ENCODE data around the gene FOXO3. TPM values are rescaled to one million over a fixed set of nuclear protein-coding genes. Genes with fewer than 3 reads are reported as not detected.

Gene FOXO3
- total RNA-seq, 1 experiment from 2014 or later, result 14.4 TPM

DNA sequence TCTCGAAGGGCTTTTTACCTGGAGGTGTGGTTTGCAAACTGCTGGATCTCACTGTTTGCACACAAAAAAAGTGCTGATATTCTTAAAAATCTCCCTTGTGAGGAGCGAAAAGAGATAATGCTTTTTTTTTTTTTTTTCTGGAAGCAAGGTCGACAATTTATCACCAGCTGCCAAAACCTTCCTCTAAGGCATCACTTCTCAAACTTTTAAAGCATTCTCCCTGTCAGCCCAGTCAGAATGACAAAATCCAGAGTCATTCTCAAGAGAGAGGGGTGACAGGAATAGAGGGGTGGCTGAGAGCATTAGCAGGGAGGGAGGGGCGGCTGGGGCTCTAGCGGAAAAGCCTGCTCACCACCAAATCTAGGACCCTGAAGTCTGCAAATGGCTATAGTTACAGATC, 150.4 kb downstream of the FOXO3 start:
- no peak for DNase-seq (ENCODE audit: low read depth)

DNA sequence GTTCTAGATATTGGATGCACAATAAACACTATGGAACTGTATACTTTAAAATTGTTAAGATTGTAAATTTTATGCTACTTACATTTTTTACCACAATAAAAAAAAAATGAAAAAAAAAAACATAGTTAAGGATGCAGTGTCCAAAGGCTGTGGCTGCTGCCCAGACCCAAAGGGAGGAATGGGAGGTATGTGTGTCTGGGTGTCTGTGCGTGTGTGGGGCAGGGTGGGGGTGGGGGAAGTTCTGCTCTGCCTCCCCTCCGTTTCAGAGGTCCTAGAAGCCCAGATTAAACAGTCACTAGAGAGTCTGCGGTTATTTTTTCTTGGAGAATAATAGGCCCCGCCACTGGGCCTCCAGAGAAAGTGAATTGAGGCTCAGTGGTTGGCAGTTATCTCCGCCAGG, 151.1 kb downstream of the FOXO3 start:
- DNase-seq (ENCODE audit: low read depth), result no peak

DNA sequence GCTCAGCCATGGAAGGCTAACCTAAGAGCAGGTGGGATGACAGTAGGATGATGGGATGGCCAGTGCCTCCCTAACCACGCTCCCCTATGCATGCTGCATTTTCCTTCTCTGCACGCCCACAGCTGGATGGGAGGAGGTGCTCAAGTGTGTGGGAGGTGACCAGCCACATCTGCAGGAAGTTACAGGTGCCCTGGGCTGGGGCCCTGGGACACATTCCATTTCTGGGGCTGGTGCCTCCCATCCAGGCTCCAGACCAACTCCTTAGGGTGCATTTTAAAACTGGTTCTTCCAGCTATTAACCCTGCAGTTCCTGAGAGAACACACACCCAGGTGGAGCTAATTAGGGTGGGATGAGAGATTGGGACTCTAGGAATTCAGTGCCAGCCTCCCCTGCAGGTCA, 152.2 kb downstream of the FOXO3 start:
- no peak for DNase-seq (ENCODE audit: low read depth)

DNA sequence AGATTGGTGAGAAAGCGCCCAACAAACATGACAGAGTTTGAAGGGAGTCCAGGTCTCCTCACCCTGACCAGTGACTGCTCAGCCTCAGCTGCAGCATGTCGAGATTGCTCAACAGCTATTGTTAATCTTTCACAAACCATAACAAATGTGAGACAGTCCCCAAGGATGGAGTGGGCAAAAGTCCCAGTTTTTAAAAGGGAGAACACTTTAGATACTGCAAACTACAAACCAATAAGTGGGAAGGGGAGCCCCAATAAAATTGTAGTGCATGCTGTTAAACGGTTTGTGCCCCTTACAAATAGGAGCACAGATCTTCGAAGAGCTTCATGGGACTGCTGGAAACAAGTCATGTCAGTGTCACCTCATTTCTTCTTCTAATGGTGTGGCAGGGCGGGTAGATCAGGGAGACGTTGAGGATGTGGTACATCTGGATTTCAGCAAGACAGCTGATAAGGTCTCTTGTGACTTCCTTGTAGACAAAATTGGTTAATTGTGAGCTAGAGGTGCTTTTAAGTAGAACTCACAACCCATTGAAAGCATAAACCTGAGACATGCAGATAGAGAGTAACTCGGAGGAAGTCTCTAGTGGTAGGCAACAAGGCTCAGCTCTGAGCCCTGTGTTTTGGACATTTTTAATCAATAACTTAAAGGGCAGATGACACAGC, 153.5 kb downstream of the FOXO3 start:
- DNase-seq (ENCODE audit: low read depth), result no peak

DNA sequence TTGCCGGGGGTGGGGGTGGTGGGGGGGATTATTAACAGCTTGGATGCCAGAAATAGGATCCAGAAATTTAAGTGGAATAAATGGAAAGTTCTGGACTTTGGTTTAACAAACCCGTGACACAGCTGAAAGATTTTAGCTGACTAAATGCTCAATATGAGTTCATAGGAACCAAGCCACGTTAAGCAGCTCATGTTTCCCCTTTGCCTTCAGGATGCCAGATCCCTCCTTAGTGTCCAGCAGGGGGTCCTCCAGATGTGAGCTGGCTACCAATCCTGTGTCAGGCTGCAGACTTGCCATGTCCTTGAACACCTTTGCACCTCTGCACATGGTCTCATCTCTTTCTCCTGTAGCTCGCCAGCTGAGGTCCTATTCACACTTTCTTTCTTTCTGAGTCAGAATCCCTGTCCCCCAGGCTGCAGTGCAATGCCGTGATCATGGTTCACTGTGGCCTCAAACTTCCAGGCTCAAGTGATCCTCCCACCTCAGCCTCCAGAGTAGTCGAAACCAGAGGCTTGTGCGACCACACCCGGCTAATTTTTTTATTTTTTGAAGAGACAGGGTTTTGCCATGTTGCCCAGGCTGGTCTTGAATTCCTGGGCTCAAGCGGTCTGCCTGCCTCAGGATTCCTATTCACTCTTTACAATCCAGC, 154.2 kb downstream of the FOXO3 start:
- DNase-seq (ENCODE audit: low read depth), result no peak

DNA sequence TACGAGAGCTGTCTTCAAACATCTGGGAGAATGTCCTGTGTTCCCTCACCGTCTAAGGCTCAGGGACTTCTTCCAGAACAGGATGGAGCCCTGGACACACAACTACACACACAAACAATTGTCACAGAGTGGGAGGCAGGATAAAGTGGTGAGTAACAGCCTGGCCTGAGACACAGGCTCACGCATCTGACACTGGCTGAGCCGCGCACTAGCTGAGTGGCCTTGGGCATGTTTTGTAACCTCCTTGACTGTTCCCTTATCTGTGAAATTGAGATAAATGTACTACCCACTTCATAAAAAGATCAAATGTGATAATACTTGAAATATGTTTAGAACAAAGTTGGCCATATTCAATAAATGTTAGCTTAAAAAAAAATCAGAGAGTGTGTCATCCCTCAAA, 155.1 kb downstream of the FOXO3 start:
- no peak for DNase-seq (ENCODE audit: low read depth)

DNA sequence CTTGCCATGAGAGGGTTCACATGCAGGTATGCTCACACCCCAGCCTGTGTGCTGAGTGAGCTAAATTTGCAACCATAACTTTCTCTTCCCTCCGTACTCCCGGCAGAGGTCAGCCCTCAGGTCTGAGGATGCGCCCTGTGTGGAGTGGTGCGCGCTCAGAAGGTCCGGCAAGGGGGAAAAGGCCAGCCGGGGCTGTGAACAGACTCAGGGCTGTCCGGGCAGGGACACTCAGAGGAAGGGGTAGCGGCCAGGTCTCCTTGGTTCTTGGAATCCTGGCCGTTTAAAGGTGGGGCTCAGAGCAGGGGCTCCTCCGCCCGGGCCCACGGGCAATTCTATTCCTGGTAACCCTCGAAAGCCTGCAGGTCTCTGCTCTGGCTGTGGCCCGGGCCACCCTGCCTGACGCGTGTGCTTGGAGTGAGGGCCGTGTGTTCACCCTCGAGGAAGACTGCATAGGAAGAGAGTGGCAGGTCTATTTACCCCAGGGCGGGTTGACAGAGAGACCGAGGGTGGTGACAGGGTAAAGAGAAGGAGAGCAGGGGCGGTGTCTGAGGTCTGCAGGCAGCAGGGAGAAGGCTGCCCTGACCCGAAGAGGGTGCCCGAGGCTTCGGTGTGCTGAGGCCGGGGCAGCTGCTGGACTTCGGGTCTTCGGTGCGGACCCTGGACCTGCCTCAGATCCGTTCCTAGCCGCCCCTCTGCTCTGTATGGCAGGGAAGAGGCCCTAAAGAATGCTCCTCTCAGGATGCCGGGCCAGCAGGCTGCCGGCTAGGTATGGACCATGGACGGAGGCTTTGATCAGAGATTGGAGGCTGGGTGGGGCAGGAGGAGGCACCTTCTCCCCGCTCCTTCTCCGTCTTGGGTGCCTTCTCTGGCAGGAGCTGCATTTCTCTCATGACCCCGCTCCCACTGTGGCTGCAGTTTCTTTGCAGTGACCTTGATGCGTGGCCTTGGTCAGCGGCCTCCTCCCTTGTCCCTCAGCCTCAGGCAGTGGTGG, 156.4 kb downstream of the FOXO3 start:
- DNase-seq (ENCODE audit: low read depth), result no peak

DNA sequence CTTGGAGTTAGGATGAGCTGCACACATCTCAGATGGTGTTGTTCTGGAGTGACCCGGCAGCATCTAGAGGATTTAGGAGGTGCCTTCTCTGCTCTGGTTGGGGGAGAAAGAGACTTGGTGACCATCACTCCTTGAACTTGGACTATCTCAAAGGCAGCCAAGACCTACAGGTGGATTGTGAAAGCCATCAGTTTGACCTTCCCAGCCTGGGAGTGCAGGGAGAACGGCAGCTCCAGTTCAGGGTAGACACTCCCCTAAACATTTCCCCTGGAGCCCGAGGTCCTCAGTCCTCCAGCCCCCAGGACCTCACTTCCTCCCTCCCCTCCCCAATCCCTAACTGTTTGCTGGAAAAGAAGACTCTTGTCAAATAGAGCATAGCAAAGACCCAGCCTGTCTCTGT, 158.8 kb downstream of the FOXO3 start:
- no peak for DNase-seq (ENCODE audit: low read depth)

DNA sequence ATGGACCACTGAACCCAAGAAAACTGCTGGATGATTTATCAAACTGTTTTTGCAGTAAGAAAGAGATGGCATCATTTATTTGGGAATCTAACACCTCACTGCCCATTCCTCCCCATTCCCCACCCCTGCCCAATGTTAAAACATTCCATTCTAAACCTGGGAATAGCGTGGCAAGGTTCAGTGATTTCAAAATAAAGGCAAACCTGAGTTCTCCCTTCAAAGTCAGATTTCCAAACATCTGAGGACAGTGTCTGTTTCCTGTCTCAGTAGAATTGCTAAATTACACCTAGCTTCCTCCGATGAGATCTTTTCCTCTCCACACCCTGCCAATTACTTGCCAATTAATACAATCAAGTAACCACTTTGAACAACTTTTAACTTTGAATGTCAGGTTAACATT, 160.1 kb downstream of the FOXO3 start:
- no peak for DNase-seq (ENCODE audit: low read depth)

DNA sequence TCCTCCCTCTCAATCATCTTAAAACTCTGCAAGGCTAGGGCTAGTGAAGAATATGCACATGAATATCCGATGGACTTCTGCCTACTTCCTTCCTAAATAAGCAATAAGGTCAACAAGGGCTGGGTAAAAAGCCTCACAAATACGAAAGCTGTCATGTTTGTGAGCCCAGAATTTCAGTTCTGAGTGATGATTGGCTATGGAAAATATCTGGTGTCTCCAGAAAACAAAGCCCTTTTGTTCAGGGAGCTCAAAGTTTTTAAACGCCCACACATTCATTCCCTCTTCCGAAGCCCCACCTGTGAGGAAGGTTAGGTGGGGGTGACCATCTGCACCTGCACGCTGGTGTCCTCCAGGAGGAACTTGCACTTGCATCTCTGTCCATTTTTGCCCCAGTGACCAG, 160.6 kb downstream of the FOXO3 start:
- no peak for DNase-seq (ENCODE audit: low read depth)

DNA sequence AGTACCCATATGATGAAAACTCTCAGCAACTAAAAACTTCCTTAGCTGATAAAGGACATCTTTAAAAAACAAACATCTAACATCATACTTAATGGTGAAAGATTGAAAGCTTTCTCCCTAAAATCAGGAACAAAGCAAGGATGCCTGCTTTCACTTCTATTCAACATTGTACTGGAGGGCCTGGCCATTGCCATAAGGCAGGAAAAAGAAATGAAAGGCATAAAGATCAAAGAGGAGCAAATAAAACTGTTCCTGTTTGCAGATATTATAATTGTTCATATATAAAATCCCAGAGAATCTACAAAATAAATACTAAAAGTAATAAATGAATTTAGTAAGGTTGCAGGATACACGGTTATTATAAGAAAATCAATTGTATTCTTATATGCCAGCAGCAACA, 162.9 kb downstream of the FOXO3 start:
- no peak for DNase-seq (ENCODE audit: low read depth)

DNA sequence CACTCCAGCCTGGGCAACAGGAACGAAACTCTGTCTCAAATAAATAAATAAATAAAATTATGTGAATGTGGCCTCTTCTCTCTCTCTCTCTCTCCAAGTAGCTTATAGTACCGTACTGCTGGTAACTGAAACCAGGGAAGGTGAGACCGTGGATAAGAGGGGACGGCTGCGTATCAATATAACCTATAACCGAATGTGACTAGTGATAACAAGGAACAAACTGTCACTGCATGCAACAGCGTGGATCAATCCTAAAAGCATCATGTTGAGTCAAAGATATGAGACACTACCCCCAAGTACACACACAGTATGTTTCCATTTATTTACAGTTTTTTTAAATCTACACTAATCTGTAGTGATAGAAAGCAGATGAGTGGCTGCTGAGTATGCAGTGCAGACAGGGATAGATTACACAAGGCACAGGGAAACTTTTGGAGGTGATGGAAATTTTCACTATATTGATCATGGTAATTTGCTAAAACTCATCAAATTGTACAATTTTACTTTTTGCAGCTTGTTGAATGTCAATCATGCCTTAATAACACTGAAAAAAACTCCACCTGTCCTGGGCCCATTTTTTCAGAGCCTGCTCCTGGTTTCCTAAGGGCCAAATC, 166.1 kb downstream of the FOXO3 start:
- DNase-seq (ENCODE audit: low read depth), result no peak

DNA sequence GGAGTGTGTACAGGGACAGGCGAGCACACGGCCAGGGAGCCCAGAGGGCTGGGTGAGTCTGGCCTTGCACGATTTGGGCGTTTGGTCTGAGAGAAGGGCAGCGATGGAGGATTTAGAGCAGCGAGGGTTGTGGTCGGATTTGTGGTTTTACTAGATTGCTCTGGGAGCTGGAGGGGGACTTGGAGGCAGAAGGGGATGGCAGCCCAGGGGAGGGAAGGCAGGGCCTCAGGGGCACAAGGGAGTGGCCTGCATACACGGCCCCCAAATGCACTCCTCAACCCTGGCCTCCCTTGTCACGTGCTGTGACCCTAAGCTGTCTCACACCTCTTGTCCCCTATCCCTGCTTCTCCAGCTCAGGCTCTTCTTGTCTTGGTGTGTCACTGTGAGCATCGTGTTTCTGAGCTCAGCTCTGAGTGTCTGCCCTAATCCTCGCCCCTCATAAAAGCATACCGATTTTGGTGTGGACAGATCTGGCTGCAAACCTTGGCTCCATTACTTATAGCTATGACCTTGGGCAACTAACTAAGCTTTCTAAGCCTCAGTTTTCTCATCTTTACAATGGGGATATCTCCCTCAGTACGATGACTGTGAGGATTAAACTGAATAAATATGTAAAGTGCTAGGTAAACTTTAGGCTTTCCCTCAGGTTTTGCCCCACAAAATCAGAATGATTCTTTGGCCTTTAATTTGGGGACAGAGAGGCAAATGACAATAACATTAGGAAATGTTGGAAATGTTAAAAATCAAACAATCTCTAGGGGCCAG, 167.4 kb downstream of the FOXO3 start:
- no peak for DNase-seq (ENCODE audit: low read depth)

DNA sequence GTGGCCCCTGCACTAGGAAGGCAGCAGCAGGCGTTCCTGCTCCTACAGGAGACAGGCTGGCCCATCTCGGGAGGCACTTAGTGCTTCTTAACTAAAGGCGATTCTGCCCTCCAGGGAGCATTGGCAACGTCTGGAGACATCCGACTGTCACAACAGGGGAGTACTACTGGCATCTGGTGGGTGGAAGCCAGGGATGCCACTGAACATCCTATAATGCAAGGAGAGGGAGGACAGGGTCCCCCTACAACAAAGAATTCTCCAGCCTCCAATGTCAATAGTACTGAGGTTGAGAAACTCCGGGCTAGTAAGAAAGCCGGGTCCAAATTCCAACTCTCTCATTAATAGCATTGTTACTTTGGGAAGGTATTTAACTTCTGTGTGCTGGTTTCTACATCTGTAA, 168.1 kb downstream of the FOXO3 start:
- no peak for DNase-seq (ENCODE audit: low read depth)

DNA sequence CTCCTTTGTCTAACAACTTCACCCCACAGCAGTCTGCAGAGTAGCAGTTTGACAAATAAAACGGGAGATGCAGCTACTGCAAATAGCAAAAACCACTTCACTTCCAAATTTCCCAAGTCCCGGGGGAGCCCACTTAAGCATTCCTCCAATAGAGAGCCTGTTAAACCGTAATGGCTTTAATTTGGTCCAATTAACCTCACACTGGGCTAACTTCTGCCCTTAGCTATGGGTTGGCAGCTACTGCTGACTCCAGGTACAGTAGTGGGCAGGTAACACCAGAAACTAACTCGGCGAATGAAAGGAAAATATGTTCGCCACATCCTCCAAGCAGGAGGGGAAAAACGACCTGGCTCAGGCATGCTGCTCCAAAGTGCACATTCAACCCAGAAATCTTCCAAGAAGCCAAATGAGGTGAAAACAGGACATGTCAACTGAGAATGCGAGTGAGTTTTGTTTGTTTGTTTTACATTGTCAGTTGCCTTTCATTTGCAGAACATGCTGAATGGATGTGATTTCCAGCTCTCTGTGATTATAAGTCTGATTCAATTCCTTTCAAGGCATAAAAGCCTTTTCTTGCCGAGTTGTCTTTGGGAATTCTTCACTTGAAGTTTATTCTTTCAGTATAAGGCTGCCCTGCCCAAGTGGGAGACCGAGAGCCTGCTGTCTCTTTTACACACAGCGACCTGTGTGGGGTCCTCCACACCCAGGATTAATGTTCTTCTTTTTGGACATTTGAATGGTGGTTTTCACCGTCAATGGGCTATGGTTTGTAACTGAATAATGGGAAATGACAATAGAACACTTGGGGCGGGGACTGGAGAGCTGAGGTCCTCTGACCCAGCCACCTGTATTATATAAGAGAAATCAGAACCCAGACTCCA, 170.2 kb downstream of the FOXO3 start:
- no peak for DNase-seq (ENCODE audit: low read depth)

DNA sequence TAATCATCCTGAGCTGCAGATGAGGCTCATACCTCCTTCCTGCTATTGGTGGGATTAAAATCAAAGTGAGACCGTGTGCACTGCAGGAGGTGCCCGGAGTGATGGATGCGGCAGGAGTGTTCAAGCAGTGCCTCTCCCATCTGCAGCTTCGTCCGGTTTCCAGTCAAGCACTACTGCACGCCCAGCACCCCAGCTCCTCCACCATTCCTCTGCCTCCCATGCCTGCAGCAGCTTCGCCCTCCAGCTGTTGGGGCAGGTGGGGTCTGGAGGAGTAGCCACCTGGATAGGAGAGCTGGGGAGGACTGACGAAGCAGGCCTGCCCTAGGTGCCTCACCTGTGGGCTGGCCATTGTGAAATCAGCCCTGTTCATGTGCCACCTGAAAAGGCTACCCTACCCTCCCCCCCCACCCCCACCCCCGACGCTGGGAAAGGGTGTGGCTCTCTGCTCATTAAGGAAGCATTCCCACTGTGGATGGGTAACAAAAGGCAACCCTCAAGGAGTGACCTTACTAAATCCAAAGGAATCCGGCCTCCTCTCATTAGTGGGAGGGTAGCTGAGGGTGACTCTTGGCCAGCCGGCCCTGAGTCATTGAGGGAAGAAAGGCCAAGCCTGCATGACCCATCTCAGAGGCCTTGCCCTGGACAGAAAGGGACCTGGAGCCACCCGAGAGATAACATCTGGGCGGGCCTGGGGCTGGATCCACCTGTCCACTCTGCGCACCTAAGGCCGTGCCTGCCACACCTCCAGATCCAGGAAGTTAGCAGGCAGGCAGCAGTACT, 171.6 kb downstream of the FOXO3 start:
- peak; percentile 39 for DNase-seq (ENCODE audit: low read depth)

DNA sequence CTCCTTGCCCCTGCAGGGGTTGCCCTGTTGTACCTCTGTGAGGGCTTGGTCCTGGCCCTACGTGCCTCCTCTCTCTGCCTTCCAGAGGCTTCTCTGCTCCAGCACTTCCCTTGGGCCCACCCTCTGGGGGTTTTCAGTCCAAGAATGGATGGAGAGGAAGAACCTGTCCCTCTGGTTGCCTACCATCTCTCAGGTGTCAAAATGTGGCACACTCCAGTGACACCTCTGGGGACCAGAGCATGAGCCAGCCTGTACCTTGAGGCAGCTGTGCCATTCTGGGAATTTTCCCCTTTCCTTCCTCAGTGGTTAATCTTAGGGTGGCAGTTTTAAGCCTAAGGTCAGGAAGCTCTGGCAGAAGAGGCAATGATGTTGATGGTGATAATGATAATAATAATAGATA, 172.3 kb downstream of the FOXO3 start:
- no peak for DNase-seq (ENCODE audit: low read depth)

DNA sequence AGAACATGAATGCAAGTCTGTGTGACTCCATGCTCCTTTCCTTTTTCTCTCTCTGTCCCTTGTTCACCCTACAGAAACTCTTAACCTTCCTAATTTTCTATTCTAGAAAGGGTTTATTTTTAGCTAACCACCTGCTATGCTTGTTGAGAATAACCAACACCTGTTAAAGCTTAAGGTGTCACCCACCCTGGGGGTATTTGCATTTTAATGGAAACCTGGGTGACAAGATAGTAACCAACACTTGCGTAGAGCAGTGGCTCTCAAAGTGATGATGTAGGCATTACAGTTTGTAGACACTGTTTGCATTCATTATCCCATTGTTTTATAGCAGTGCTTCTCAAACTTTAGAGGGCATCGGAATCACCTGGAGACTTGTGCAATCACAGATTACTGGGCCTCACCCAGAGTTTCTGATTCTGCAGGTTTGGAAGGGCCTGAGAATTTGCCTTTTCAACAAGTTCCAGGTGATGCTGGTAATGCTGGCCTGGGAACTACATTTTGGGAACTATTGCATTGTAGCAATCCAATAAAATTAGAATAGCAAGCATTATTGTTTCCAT, 173.1 kb downstream of the FOXO3 start:
- DNase-seq (ENCODE audit: low read depth), result no peak
